Hematopoietic multipotent progenitor cell treated with erythropoietin and hydrocortisone succinate and interleukin-3 and kit ligand, for 15 days (in vitro differentiated cells): Measurements from ENCODE around the gene RAB11FIP3.
"Not testable (repeated sequence)": the region's sequence is repeated elsewhere in the genome, so short reads cannot be mapped to it uniquely, and the experiment has no call there.

Source experiments
- DNase-seq: peaks from one replicate; pipeline ENCODE4 v3.0.0-alpha.2; 2015; ENCODE audit warnings: low spot score

RAB11FIP3 gene

GRCh38 chr16:467249-467871, 41.9 kb downstream of the RAB11FIP3 start:
- not testable (repeated sequence) for DNase-seq

GRCh38 chr16:468068-468821, 42.8 kb downstream of the RAB11FIP3 start:
- no peak for DNase-seq

GRCh38 chr16:469459-469858, 44.0 kb downstream of the RAB11FIP3 start:
- DNase-seq, result not testable (repeated sequence)

- no peak for DNase-seq
These were observed 45.0 kb downstream of the RAB11FIP3 start for GRCh38 chr16:470418-470817.

- no peak for DNase-seq
These were observed 46.1 kb downstream of the RAB11FIP3 start for GRCh38 chr16:471353-472198.

GRCh38 chr16:472199-472504, 46.7 kb downstream of the RAB11FIP3 start:
- no peak for DNase-seq

- no peak for DNase-seq
These were observed 47.9 kb downstream of the RAB11FIP3 start for GRCh38 chr16:473046-474043.

- DNase-seq, result no peak
These were observed 49.1 kb downstream of the RAB11FIP3 start for GRCh38 chr16:474420-475122.

- no peak for DNase-seq
These were observed 50.6 kb downstream of the RAB11FIP3 start for GRCh38 chr16:476039-476438.

- DNase-seq, result no peak
These were observed 52.1 kb downstream of the RAB11FIP3 start for GRCh38 chr16:477301-478157.

- not testable (repeated sequence) for DNase-seq
These were observed 52.8 kb downstream of the RAB11FIP3 start for GRCh38 chr16:478287-478686.

- DNase-seq, result no peak
These were observed 57.2 kb downstream of the RAB11FIP3 start for GRCh38 chr16:482468-483185.

GRCh38 chr16:483341-484075, 58.1 kb downstream of the RAB11FIP3 start:
- DNase-seq, result no peak

- DNase-seq, result no peak
These were observed 64.2 kb downstream of the RAB11FIP3 start for GRCh38 chr16:489606-490005.

- DNase-seq, result no peak
These were observed 65.3 kb downstream of the RAB11FIP3 start for GRCh38 chr16:490768-491167.

- DNase-seq, result no peak
These were observed 65.9 kb downstream of the RAB11FIP3 start for GRCh38 chr16:491220-491919.

GRCh38 chr16:492211-492875, 66.9 kb downstream of the RAB11FIP3 start:
- DNase-seq, result no peak
